ENCODE measurements around the gene OR2AK2. TPM values are rescaled to one million over a fixed set of nuclear protein-coding genes. Genes with fewer than 3 reads are reported as not detected.

The OR2AK2 gene
- polyA plus RNA-seq, 12 donors, result not detected

Other genes starting within 250 kb of the OR2AK2 start
- gene OR6F1, start 248.6 kb upstream of the OR2AK2 start, polyA plus RNA-seq (ENCODE audit: insufficient read length in 12 of 12), result under 1 TPM in 1 of 12 donors, not detected in 11; 0.23 TPM
- gene OR14K1, start 226.6 kb upstream of the OR2AK2 start, polyA plus RNA-seq (ENCODE audit: insufficient read length in 12 of 12), result not detected
- gene OR14A2, start 217.1 kb upstream of the OR2AK2 start, polyA plus RNA-seq (ENCODE audit: insufficient read length in 12 of 12), result not detected
- not detected for gene OR1C1, start 204.7 kb upstream of the OR2AK2 start, polyA plus RNA-seq (ENCODE audit: insufficient read length in 12 of 12)
- gene OR14A16, start 141.1 kb upstream of the OR2AK2 start, polyA plus RNA-seq (ENCODE audit: insufficient read length in 12 of 12), result not detected
- not detected for gene OR11L1, start 123.3 kb upstream of the OR2AK2 start, polyA plus RNA-seq (ENCODE audit: insufficient read length in 12 of 12)
- gene TRIM58, start 108.0 kb upstream of the OR2AK2 start, polyA plus RNA-seq (ENCODE audit: insufficient read length in 12 of 12), result 1 to 10 TPM in 11 of 12 donors, not detected in 1; 1.2 to 7.8 (median 3.5) TPM
- 1 to 10 TPM in 5 of 12 donors, under 1 TPM in 4, not detected in 3; 0.50 to 2.5 (median 1.0) TPM for gene OR2W3, start 69.6 kb upstream of the OR2AK2 start, polyA plus RNA-seq (ENCODE audit: insufficient read length in 12 of 12)
- under 1 TPM in 2 of 12 donors, not detected in 10; 0.20 to 0.40 TPM for gene OR2T8, start 45.0 kb upstream of the OR2AK2 start, polyA plus RNA-seq (ENCODE audit: insufficient read length in 12 of 12)
- gene OR2AJ1, start 40.3 kb upstream of the OR2AK2 start, polyA plus RNA-seq (ENCODE audit: insufficient read length in 12 of 12), result not detected
- not detected for gene OR2L8, start 16.4 kb upstream of the OR2AK2 start, polyA plus RNA-seq (ENCODE audit: insufficient read length in 12 of 12)
- not detected for gene OR2L5, start 48.4 kb downstream of the OR2AK2 start, polyA plus RNA-seq (ENCODE audit: insufficient read length in 12 of 12)
- gene OR2L2, start 64.8 kb downstream of the OR2AK2 start, polyA plus RNA-seq (ENCODE audit: insufficient read length in 12 of 12), result under 1 TPM in 2 of 12 donors, not detected in 10; 0.05 to 0.07 TPM
- not detected for gene OR2L3, start 81.6 kb downstream of the OR2AK2 start, polyA plus RNA-seq (ENCODE audit: insufficient read length in 12 of 12)
- gene OR2L13, start 130.0 kb downstream of the OR2AK2 start, polyA plus RNA-seq (ENCODE audit: insufficient read length in 12 of 12), result not detected
- not detected for gene OR2M5, start 179.9 kb downstream of the OR2AK2 start, polyA plus RNA-seq (ENCODE audit: insufficient read length in 12 of 12)
- not detected for gene OR2M2, start 209.6 kb downstream of the OR2AK2 start, polyA plus RNA-seq (ENCODE audit: insufficient read length in 12 of 12)
- gene OR2M3, start 232.0 kb downstream of the OR2AK2 start, polyA plus RNA-seq (ENCODE audit: insufficient read length in 12 of 12), result under 1 TPM in 4 of 12 donors, not detected in 8; 0.03 to 0.04 (median 0.03) TPM

Measured in muscle of arm (tissue), 12 donors.